BE2C (cell line): Measurements from ENCODE around the gene AGBL4.

Experiments used
- DNase-seq: peaks from one replicate; pipeline ENCODE4 v3.0.0-alpha.2; 2020
- H3K27me3 ChIP-seq: fragments of 250-450 bp; sonication (Bioruptor Pico); 2 replicates; pipeline ENCODE4 v1.5.1; 2020; ENCODE audit warnings: mild to moderate bottlenecking
- H3K36me3 ChIP-seq: fragments of 250-450 bp; sonication (Bioruptor Pico); 2 replicates; pipeline ENCODE4 v1.5.1; 2020; ENCODE audit warnings: mild to moderate bottlenecking
- H3K4me1 ChIP-seq: fragments of 250-450 bp; sonication (Bioruptor Pico); 2 replicates; pipeline ENCODE4 v1.5.1; 2020
- H3K4me3 ChIP-seq: 2 replicates; pipeline ENCODE4 v1.5.1; 2011; ENCODE audit warnings: low read depth, low read length
- H3K9me3 ChIP-seq: fragments of 250-450 bp; sonication (Bioruptor Pico); 2 replicates; pipeline ENCODE4 v1.5.1; 2020
- CTCF ChIP-seq: IDR thresholded peaks from 2 replicates; pipeline ENCODE4 v1.5.1; 2012; ENCODE audit warnings: mild to moderate bottlenecking, low read depth, low read length

Gene AGBL4

GRCh38 chr1:48930011-48930410, 1093.7 kb downstream of the AGBL4 start:
- no peaks in the 10 kb centered on the region for H3K9me3 ChIP-seq
- H3K4me1 ChIP-seq = peaks cover 5% of the 10 kb centered on the region; the same call in 1 of the 2 replicates
- no peak overlapping the region for H3K4me3 ChIP-seq
- no peaks in the 10 kb centered on the region for H3K27me3 ChIP-seq
- no peak for TF ChIP-seq CTCF
- no peak for DNase-seq
- H3K36me3 ChIP-seq = no peaks in the 10 kb centered on the region

DNA sequence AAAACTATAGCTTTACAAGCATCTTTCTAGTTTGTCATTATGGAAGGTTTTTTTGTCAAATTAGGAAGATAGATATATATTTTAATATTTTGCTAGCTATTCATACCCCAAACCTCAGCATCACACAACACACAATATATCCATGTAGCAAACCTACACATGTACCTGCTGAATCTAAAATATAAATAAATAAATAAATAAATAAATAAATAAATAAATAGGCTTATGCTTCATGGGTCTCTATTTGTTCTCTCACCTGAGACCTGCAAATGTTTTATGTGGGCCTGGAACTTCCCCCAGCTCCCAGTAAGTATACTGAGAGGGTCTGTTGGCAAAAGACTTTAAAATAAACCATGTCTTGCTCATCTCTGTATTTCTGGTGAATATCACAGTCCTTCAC, 1099.7 kb downstream of the AGBL4 start:
- TF ChIP-seq CTCF = no peak
- DNase-seq = no peak
- H3K4me3 ChIP-seq = no peak overlapping the region
- peaks cover 7% of the 10 kb centered on the region; the same call in 1 of the 2 replicates for H3K4me1 ChIP-seq
- no peaks in the 10 kb centered on the region for H3K9me3 ChIP-seq
- no peaks in the 10 kb centered on the region for H3K36me3 ChIP-seq
- H3K27me3 ChIP-seq = no peaks in the 10 kb centered on the region

DNA sequence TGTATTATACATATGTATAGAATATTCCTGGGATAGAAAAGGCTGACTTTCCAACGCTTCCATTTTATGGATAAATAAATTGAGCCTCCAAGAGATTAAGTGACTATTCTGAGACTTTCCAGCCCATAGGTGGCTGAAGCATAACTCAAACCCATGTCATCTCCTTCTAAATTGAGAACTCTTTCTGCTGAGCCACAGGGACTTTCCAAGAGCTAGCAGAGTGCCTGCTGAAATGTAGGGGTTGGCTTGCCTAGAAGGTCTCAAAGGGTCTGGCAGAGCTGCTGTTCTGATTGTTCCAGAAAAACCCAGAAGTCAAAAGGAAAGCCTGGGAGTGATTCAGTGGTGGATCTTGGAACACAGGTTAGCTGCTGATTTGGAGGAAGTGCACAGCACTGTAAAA, 1100.6 kb downstream of the AGBL4 start:
- no peak for DNase-seq
- TF ChIP-seq CTCF = no peak
- Histone ChIP-seq H3K36me3 (no peaks in the 10 kb centered on the region), H3K9me3 (no peaks in the 10 kb centered on the region), H3K4me3 (no peak overlapping the region), H3K27me3 (no peaks in the 10 kb centered on the region), H3K4me1 (peaks cover 14% of the 10 kb centered on the region)

DNA sequence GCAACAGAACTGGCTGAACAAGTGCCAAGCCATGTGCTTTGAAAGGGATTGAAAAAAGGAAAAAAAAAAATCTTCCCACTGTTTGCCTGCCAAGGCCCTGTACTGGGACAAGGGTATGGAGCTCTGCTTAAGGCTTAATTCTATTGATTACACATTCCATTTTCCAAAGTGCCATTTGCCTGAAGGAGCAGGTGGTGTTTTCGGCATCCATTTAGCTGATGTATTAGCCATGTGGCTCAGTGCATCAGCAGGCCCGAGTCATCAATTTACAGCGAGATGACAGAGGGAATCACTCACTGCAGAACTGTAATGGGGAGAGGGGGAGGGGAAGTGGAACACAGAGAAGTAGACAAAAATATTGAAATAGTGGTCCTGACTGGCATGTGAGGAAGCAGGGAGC, 1102.9 kb downstream of the AGBL4 start:
- no peak for TF ChIP-seq CTCF
- H3K27me3 ChIP-seq = no peaks in the 10 kb centered on the region
- DNase-seq = peak; percentile 67
- H3K4me1 ChIP-seq = peaks cover 25% of the 10 kb centered on the region
- no peak overlapping the region for H3K4me3 ChIP-seq
- H3K36me3 ChIP-seq = no peaks in the 10 kb centered on the region
- H3K9me3 ChIP-seq = no peaks in the 10 kb centered on the region

- peaks cover 29% of the 10 kb centered on the region for H3K4me1 ChIP-seq
- H3K4me3 ChIP-seq = no peak overlapping the region
- TF ChIP-seq CTCF = no peak
- H3K9me3 ChIP-seq = no peaks in the 10 kb centered on the region
- no peaks in the 10 kb centered on the region for H3K36me3 ChIP-seq
- DNase-seq = peak; percentile 86
- no peaks in the 10 kb centered on the region for H3K27me3 ChIP-seq
These were observed 1105.7 kb downstream of the AGBL4 start for GRCh38 chr1:48917901-48918603.

DNA sequence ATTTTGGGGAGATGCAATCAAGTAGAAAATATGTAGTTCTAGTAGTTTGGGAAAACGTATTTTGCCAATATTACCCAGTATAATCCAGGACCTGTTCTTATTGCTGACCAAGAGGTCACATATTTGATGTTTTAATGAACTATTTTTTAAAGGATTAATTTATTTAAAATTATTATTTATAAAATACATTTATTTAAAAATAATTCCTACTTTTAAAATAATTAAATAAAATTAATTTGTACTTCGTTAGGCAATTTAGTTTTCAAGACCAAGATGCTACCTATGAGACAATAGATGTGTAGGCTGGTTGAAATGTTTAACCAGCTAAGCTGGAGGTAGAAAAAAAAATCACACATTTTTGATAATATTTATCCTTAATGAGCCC, 1106.7 kb downstream of the AGBL4 start:
- DNase-seq = no peak
- Histone ChIP-seq H3K36me3 (no peaks in the 10 kb centered on the region), H3K4me3 (no peak overlapping the region), H3K4me1 (peaks cover 29% of the 10 kb centered on the region), H3K9me3 (no peaks in the 10 kb centered on the region), H3K27me3 (no peaks in the 10 kb centered on the region)
- TF ChIP-seq CTCF = no peak
